ENCODE results near the gene ASCL4. TPM values are rescaled to one million over a fixed set of nuclear protein-coding genes. Genes with fewer than 3 reads are reported as not detected.

ASCL4 gene
- total and polyA plus RNA-seq, 2 of the 8 experiments (the other 6 are each of a cell fraction or from before 2014, with no cell fraction given): not detected

- H3K4me3 ChIP-seq (ENCODE audit: extremely low read depth in 1 of 4, insufficient read depth in 2 of 4, low read depth in 3 of 4, low read length in 4 of 4): no peak overlapping the region
- H3K14ac ChIP-seq (ENCODE audit: insufficient read length): no peak overlapping the region
- H3K79me2 ChIP-seq (ENCODE audit: control insufficient read depth in 1 of 2, insufficient read depth in 2 of 2, low read length in 2 of 2): no peaks in the 10 kb centered on the region
- no peak overlapping the region for H2BK120ac ChIP-seq (replicated peaks; ENCODE audit: low read depth, low read length)
- peaks cover 13 to 61% (median 34%) of the 10 kb centered on the region in 4 experiments for H3K36me3 ChIP-seq (ENCODE audit: control insufficient read depth in 2 of 4, insufficient read depth in 4 of 4, low read length in 3 of 4)
- H3K9me3 ChIP-seq (ENCODE audit: insufficient read depth in 2 of 2, low read depth in 1 of 2, low read length in 1 of 2): no peaks in the 10 kb centered on the region
- H2BK15ac ChIP-seq (ENCODE audit: low read length): no peak overlapping the region
- no peak overlapping the region for H2BK5ac ChIP-seq (ENCODE audit: low read depth, low read length)
- no peak overlapping the region for H3K4me2 ChIP-seq (ENCODE audit: insufficient read depth in 1 of 2, low read depth in 2 of 2, low read length in 2 of 2)
- H3K4ac ChIP-seq (replicated peaks; ENCODE audit: insufficient read length, low read depth, low read length): no peak overlapping the region
- H3K56ac ChIP-seq (replicated peaks; ENCODE audit: insufficient read length, low read depth, low read length): no peak overlapping the region
- DNase-seq (ENCODE audit: low read depth in 1 of 2, low spot score in 2 of 2) (no peak), FAIRE-seq (no peak)
- H3K23me2 ChIP-seq (ENCODE audit: low read depth, low read length): no peaks in the 10 kb centered on the region
- peaks cover 6% of the 10 kb centered on the region; the same call in 1 of the 2 replicates for H3K79me1 ChIP-seq (ENCODE audit: low read depth, low read length)
- H2BK20ac ChIP-seq (ENCODE audit: low read length): no peak overlapping the region
- CTCF ChIA-PET (ENCODE audit: partially characterized antibody): no interaction called here
- peaks cover 0 to 4% of the 10 kb centered on the region in 2 experiments for H4K20me1 ChIP-seq (replicated peaks in 1 of 2; ENCODE audit: control insufficient read depth in 1 of 2, insufficient read depth in 2 of 2, low read length in 2 of 2)
- no peak overlapping the region for H3K23ac ChIP-seq (ENCODE audit: insufficient read length)
- H2AK5ac ChIP-seq (ENCODE audit: low read depth, low read length): no peak overlapping the region
- H3K18ac ChIP-seq (ENCODE audit: extremely low read depth, low read length): no peak overlapping the region
- 90% methylated on average over 6 of the region's 6 CpGs; no CpG with 5 or more reads in 1 of the 2 experiments for WGBS, 2 experiments (ENCODE audit: extremely low coverage in 1 of 2, insufficient coverage in 1 of 2, insufficient read length in 1 of 2, insufficient replicate concordance in 2 of 2, low coverage in 1 of 2, low lambda C conversion rate in 2 of 2, missing lambda C conversion rate in 1 of 2)
- H2AFZ ChIP-seq (ENCODE audit: low read length): no peak overlapping the region
- POLR2A ChIA-PET (ENCODE audit: partially characterized antibody): interaction anchor here (1.0 to 2.2 kb wide), 3 partner anchors 9 to 20 kb away, joined by 3 to 7 read pairs (median 3); no protein-coding TSS in a partner anchor
- no peaks in the 10 kb centered on the region for H3K27me3 ChIP-seq (replicated peaks in 1 of 4; ENCODE audit: control insufficient read depth in 3 of 4, extremely low read depth in 1 of 4, insufficient read depth in 3 of 4, low read length in 3 of 4)
- no peak overlapping the region for H4K5ac ChIP-seq (ENCODE audit: insufficient read length, low read depth, low read length)
- H3K9ac ChIP-seq (replicated peaks in 1 of 4; ENCODE audit: extremely low read depth in 1 of 4, low read depth in 3 of 4, low read length in 3 of 4): no peak overlapping the region
- H2BK12ac ChIP-seq (ENCODE audit: low read depth, low read length): no peak overlapping the region
- H3K4me1 ChIP-seq (replicated peaks in 1 of 4; ENCODE audit: control insufficient read depth in 3 of 4, insufficient read depth in 4 of 4, low read length in 3 of 4): no peaks in the 10 kb centered on the region
- no peak overlapping the region for H4K8ac ChIP-seq (ENCODE audit: extremely low read depth, insufficient read depth, low read length)
- H3K27ac ChIP-seq (ENCODE audit: low read depth, low read length): no peak overlapping the region
- H4K91ac ChIP-seq (replicated peaks; ENCODE audit: insufficient read length, low read length): no peak overlapping the region
- TF ChIP-seq GABPA (IDR thresholded peaks at IDR 0.05; ENCODE audit: borderline replicate concordance, insufficient read depth, low read length): no peak
- TF ChIP-seq SP1 (IDR thresholded peaks at IDR 0.05; ENCODE audit: low read depth, low read length): no peak
- no peak for TF ChIP-seq RNF2 (IDR thresholded peaks at IDR 0.05; ENCODE audit: borderline replicate concordance, low read depth, low read length, missing control alignments, poor library complexity, severe bottlenecking)
These were observed 26.0 kb upstream of the ASCL4 start for GRCh38 chr12:107748472-107748871.

Measured in H1 (cell line).